C1 segment of cervical spinal cord (tissue), 14 donors: ENCODE measurements around the gene SOX30.

Experiments
- DNase-seq, 14 donors: peaks; one replicate each; lab custom pipeline; 2025; lab: John Stamatoyannopoulos, UW

Gene SOX30

DNA sequence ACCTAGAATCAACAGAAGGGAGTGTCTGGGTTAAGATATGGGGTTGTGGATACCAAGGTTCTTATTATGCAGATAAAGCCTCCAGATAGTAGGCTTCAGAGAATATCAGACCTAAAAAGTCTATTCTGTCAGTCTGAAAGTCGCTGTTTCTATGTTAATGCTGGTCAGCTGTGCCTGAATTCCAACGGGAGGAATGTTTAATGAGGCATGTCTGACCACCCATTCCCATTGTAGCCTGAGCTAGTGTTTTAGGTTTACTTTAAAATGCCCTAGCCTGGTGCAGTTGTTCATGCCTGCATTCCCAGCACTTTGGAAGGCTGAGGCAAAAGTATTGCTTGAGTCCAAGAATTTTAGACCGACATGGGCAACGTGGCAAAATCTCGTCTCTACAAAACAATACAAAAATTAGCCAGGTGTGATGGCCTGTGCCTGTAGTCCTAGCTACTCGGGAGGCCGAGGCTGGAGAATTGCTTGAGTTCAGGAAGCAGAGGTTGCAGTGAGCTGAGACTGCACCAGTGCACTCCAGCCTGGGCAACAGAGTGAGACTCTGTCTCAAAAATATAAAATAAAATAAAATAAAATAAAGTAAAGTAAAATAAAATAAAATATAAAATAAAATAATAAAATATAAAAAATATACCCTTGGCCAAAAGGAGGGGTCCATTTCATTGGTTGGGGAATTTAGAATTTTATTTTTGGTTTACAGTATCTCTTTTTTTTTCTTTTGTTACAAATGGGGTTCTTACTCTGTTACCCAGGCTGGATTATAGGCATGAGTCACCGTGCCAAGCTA, 7.8 kb upstream of the SOX30 start:
- DNase-seq: no peak

DNA sequence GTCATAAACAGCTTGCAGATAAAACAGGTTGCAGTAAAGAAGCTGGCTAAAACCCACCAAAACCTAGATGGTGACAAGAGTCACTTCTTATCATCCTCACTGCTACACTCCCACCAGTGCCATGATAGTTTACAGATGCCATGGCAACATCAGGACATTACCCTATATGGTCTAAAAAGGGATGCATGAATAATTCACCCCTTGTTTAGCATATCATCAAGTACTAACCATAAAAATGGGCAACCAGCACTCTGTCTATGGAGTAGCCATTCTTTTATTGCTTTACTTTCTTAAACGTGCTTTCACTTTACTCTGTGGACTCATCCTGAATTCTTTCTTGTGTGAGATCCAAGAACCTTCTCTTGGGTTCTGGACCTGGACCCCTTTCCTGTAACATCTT, 6.7 kb upstream of the SOX30 start:
- DNase-seq: no peak

DNA sequence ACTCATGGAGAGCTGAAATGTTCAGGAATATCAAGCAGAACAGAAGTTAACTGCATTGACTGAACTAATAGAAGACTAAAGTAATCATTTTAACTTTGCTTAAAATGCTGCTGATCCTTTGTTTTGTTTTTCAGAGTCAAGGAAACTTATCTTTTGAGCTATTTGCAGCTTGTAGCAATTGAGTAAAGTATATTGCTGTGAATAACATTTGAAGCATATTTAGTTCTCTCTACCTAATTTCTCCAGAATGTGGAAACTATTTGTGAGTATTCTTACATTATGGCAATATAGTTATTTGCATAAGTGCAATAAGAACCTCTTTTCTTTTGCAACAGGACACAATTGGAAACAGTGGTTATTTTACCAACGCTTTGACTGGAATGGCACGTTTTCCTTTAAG, 5.3 kb upstream of the SOX30 start:
- no peak for DNase-seq

DNA sequence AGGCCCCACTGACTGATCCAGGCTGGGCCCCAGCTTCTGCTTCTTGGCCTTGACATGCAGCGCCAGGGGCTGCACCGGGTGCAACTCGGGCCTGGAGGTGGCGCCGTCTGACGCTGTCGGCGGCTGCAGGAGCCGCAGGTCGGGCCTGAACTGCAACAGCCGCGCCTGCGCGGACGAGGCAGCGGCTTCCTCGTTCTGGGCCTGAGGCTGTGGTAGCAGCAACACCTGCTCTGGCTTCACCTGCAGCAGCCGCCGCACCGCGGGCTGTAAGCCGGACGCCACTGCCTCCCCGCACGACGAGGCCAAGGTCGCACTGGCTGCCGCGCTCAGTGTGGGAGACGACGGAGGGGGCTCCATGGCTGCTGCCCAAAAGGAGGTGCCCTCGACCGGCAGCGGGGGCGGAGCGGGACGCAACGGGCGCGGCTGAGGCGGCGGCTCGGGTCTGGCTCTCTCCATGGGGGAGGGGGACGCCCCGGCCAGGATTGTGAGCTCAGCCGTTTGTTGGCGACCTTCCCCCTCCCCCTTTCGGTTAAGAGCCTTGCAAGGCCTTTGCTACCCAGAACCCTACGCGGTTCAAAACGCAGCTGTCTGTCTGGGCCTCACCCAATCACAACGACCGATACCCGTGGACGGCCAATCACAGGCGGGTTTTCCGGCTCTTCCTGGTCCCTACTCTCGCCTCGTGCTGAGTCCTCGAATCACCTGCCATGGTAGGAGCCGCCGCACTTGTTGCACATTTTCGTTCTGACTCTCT, 438 bp downstream of the SOX30 start:
- DNase-seq: peak in 2 of 14 donors; percentile 15 to 16

DNA sequence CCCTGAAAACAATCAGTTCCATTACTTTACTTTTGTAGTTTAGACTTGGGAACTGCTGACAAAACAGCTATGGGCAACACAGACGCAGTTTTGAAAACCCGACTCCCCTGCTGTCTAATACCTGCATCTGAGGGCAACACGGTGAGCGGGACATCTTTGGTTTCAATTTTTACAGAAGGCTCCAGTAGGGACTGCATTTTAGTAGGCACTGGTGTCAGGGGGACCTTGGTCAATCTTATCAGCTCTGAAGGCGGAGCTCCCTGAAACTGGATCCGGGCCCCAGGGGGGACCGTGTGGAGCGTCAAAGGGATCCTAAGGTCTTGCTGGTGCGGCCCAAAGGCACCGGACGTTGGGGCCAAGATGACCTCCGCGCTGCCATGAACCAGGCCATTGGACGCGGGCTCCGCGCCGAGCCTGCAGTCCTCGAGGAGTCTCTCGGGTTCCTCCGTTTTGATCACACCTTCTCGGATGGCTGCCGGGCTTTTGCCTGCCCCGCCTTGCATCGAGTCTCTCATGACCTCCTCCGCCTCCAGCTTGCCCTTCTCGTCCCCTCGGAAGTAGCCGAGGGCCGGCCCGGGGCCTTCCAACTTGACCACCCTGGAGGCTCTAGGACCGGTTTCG, 1.1 kb downstream of the SOX30 start:
- DNase-seq: no peak

DNA sequence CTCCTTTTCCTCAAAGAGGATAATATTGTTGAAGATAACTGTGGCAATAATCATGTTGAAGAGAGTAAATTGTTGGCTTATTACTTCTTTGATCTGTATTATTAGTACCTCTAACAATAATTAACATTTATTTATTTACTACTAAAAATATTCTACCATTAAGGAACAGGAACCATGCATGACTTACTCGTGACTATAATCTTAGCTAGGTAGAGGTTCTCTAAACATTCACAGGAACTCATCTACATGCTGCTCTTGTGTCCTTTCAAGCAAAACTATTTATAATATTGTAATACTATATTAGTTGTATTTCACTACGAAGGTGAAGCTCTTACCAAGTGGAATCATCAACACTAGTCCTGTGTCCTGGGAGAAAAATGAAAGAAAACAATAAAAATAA, 3.1 kb downstream of the SOX30 start:
- no peak for DNase-seq

DNA sequence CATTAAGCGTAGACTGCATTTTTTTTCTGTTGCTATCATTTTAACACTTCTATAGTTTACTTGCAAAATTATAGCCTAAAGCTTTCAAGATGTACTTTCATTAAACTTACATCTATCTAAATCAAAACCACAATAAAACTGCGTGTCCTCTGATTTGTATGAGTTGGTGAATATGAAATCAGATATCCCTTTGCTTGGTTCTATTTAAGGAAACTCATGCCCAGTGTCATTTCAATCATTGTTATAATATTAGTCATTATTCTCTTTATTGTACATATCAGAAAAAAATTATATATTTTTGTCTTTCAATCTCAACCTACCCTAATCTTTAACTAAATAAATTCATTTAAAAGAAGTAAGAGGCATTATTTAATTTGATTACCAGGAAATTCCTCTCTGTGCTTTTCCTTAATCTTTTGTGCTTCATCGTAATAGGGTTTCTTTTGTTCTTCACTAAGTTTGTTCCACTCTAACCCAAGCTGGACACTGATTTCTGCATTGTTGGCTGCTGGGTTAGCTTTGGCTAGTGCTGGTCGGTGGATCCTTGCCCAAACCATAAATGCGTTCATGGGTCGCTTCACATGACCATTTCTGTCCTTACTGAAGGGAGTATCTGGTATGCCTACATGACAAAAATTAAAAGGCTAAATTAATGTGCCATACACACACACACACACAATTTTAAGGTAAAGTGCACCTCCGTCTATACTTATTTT, 3.8 kb downstream of the SOX30 start:
- DNase-seq: no peak

DNA sequence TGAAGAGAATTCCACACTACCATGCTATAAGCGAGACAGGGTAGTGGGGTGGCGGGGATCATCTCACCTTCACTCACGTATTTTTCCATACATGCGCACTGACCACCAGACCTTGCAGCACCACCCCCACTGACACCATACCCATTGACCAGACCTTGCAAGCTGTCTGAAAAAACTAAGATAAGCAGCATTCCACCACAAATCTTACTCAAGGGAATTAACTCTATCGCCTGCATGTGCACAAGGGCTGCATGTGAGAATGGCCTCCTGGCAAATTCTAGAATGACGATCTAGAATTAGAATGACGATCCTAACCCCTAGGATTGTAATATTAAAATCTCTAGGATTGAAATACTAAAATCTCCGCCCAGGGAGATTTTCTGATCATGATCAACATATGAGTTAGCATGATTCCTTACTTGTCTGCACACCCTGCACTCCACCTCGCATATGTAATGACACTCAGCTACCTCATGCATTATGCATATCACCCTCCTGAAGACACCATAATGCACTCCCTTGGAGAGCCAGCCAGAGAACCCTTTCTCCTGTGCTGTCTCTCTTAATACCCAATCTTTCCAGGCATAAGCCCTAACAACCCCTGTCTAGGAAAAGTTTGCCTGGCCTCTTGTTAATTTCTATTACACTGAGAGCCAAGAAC, 11.7 kb downstream of the SOX30 start:
- DNase-seq: no peak

DNA sequence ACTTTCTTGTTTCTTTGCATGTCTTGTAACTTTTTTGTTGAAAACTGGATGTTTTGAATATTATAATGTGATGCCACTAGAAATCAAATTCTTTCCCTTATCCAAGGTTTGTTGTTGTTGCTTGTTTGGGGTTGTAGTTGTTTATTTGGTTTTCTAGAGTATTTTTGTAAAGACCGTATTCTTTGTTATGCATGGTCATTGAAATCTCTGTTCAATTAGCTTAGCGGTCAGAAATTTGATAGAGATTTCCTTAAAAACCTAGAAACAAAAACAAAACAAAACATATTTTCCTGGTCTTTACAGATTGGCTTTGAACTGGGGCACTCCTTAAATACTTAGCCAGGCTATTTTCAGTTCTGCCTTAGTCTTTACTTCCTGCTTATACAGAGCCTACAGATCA, 21.9 kb downstream of the SOX30 start:
- no peak for DNase-seq

DNA sequence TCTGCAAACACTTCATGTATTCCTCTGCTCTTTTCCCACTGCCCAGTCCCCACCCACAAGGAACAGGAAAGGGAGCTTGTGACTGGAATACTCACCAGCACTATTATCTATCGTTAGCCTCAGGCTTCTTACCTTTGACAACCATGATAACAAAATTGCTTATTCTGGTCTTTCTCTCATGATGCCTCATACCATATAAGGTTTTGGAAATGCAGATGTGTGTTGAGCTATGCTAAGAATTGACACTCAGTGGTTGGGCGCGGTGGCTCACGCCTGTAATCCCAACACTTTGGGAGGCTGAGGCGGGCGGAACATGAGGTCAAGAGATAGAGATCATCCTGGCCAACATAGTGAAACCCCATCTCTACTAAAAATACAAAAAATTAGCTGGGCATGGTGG, 25.4 kb downstream of the SOX30 start:
- DNase-seq: no peak

DNA sequence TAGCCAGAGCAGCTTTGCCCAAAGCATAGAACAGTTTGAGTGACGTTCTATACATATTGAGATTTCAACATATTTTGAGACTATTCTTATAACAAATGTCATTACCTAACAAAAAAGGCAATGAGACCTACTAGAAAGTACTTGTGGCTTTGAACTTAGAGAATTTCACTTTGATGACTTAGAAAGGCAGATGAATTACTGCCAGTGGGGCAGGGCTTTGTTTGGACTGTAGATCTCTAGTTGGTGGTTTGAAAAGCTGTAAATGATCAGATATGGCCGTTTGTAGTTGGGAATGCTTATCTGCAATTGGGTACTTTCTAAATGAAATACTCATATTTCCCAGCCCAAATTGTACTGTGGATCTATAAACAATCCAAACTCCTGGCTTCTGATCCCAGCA, 28.1 kb downstream of the SOX30 start:
- DNase-seq: no peak

DNA sequence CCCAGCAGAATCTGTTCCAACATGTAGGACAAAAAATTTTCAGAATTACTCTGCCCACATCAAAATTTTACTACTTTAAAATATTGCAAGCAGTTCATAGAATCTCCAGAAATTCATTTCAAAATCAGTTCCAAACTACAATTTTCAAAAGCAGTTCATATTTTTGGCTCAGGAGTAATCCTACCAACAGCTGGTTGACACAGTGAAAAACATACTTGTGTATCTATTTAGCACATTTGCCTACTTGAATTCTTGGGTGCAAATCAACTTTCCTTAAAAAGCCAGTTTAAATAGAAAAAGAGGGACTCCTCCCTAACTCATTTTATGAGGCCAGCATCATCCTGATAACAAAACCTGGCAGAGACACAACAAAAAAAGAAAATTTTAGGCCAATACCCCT, 31.5 kb downstream of the SOX30 start:
- no peak for DNase-seq

DNA sequence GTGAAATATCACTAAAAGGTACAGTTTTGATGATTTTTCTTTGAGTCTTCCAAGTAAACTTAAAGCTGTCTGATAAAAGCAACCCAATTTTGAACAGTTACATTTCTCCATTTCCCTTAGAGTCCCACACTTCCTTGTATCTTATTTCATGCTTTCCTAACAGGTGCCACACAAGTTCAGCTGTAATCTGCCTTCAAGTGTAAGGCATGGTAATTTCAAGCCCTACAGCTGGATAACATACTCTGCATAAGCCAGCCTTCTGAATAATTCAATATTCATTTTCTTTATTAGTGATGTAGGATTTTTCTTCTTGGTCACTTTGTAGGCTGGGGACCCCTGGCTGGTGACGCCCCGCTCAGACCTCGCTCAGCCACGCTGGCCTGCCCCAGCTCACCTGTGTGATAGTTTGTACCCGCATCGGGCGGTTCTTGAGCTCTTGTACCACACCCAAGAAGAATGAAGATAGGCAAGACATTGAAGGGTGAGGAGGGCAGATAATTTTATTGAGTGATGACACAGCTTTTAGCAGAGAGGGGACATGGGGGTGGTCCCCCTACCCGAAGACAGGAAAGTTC, 34.0 kb downstream of the SOX30 start:
- DNase-seq: no peak

DNA sequence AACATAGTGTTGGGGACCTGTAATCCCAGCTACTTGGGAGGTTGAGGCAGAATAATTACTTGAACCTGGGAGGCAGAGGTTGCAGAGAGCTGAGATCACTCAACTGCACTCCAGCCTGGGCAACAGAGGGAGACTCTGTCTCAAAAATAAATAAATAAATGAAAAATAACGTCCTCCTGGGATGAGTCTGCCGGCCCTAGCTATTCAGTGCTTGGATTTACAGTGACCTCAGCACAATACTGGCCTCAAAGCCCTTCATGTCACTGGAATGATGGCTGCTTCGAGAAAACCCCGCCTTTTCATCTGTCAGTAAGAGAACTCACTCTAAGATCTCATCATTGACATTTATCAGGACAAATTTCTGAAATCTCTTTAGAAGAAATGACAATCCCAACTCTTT, 35.5 kb downstream of the SOX30 start:
- DNase-seq: no peak

DNA sequence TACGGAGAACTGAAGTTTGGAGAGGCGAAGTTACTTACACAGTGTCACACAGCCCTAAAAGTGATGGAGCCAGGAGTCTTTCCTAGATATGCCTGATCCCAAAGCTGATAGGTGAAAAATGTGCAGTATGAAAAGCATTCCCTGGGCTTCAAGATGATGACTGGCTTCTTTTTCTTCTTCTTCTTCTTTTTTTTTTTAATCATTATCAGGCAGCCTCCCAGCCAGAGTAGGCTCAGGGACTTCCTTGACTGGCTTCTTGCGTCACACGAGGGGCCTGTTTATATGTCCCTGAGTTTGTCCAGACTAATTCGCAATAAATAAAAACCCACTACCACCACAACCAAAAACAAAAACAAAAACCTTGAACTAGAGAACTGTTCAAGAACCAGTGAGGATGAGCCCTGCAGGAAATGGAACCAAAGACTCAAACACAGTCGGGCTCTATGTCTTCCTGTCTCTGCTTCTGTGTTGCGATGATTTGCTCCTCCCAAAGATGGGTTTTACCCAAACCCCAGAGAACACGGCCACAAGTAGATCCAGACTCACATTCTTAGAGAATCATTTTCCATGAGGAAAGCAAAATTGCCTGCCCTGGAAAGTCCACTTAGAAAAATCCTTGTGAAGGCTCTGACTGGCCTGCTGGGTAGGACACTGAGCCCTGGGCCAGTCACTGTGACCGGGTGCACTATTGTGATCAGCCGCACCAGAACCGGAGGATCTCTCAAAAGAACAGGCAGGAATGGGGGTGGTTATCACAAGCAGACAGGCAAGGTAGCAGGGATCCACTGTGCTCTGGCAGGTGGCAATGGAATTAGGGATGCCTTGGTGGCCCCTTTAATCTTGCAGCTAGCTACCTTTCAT, 38.6 kb downstream of the SOX30 start:
- DNase-seq: no peak

DNA sequence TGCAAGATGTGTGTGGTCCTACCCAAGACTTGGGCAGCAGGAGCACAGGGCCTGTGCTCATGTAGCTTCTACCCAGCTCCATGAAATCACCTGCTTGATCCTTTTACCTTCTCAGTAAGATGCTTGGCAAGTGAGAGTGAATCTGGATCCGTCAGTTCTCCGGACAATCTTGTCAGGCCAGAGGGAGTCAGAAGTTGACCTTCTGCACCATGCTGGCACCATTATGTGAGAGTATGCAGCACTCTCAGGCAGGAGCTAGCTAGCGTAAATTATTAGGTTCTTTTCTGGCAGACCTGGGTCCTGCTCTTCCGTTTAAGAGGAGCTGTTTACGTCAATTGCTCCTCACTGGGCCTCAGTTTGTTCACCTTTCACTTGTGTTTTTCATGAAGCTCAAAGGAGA, 39.7 kb downstream of the SOX30 start:
- no peak for DNase-seq

DNA sequence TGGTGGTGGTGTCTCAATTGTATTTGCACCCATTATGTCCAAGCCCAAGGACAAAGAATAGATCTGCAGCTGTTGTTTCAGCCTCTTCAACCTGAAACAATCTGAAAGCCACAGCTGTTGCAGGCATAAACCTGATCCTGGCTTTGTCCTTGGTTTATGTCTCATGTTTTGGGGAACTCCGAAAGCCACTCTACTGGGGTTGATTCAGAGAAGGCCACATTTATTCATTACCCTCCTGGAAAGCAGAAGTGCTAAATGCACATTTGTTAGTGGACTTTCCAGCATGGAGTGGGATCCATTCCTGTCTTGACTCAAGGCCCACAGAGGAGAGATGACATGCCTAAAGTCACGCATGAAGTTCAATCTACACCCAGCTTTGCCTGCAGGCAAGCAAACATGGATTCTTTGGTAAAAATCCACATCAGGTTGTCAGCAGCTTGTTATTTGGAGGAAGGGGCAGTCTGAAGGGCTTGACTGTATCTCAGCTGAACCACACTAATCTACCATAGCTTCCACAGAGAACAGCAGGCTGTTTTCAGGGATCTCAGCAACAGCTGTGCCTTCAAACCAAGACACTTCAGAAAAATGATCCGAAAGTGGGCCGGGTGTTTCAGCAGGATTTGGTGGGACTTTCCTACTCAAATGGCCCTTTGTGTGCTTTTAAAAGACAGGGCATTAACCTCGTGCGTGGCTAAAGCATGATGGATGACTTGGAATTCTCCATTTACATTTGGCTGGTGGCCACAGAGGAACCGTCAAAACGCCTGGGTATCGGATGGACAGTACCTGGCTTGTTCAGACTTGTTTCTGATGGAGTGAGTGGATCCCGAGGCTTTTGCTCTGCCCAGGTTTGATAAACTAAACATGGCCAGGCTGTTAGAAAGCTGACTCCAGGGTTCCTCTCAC, 40.4 kb downstream of the SOX30 start:
- no peak for DNase-seq

DNA sequence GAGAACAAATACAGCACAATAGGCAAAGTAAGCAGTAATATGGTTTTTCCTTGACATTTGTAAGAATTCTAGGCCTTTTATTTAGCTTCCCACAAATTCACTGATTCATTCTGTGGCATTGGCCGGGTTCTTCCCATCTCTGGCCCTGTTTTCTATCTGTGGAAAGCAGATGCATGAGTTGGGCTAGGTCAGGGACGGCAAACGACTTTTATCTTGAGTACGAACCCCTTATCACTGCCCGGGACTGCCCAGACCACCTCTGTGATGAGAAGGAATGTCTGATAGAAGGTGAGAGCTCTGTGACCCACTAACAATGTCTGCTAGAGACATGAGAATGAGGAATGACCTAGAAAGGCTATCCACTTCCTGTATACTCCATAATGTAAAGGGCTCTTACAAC, 41.2 kb downstream of the SOX30 start:
- no peak for DNase-seq

DNA sequence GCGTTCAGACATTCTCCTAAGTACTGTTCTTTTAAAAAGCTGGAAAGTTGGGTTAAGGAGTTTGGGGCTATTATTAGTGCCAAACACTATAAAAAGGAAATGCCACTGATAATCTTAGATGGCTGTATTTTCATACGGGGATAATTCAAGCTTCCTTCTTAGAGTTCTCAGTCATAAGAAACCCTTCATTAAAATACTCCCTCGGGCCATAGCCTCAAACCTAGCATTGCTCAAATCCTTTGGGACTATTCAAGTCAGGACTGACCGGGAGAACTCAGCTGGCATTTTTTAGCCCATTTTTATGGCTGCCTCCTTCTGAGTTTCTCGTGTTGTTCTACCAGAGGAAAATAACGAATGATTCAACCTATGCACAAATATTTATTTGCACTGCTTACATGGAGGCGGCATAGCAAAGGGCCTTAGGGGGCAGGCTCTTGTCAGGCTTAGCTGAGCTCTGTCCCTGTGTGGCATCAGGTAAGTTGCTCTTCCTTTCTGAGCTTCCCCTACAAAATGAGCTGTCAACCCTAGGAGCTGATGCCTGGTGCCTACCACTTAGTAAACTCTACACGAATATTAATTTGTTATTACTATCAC, 43.2 kb downstream of the SOX30 start:
- DNase-seq: no peak
